ENCODE data around the gene COL6A1. TPM values are rescaled to one million over a fixed set of nuclear protein-coding genes. Genes with fewer than 3 reads are reported as not detected.

Gene COL6A1
- total RNA-seq, 1 experiment from 2014 or later = 33.4 TPM

GRCh38 chr21:46049890-46050667 lies 68.5 kb downstream of the COL6A1 start:
- TF ChIP-seq, protein P1, sequence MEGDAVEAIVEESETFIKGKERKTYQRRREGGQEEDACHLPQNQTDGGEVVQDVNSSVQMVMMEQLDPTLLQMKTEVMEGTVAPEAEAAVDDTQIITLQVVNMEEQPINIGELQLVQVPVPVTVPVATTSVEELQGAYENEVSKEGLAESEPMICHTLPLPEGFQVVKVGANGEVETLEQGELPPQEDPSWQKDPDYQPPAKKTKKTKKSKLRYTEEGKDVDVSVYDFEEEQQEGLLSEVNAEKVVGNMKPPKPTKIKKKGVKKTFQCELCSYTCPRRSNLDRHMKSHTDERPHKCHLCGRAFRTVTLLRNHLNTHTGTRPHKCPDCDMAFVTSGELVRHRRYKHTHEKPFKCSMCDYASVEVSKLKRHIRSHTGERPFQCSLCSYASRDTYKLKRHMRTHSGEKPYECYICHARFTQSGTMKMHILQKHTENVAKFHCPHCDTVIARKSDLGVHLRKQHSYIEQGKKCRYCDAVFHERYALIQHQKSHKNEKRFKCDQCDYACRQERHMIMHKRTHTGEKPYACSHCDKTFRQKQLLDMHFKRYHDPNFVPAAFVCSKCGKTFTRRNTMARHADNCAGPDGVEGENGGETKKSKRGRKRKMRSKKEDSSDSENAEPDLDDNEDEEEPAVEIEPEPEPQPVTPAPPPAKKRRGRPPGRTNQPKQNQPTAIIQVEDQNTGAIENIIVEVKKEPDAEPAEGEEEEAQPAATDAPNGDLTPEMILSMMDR (IDR thresholded peaks at IDR 0.05; ENCODE audit: insufficient read depth in 1 of 2, low read depth in 1 of 2, low read length in 1 of 2, severe bottlenecking in 1 of 2, unreplicated experiment in 1 of 2) = no peak
- Mint-ChIP-seq H3K36me3 (ENCODE audit: insufficient read depth, unreplicated experiment) (no peaks in the 10 kb centered on the region), H3K4me3 (ENCODE audit: unreplicated experiment) (no peak overlapping the region), H3K4me1 (ENCODE audit: low read depth, unreplicated experiment) (no peaks in the 10 kb centered on the region), H3K27ac (ENCODE audit: unreplicated experiment) (no peak overlapping the region), H3K9me3 (ENCODE audit: unreplicated experiment) (no peaks in the 10 kb centered on the region), H3K27me3 (ENCODE audit: insufficient read depth, unreplicated experiment) (no peaks in the 10 kb centered on the region)
- H3K27me3 ChIP-seq (replicated peaks; ENCODE audit: control insufficient read depth, insufficient read depth, low read length) = no peaks in the 10 kb centered on the region
- ChIA-PET CTCF (no interaction called here), POLR2A (no interaction called here)
- intact Hi-C loops (cut with micrococcal nuclease; ENCODE audit: unreplicated experiment) = no loop called here
- no peaks in the 10 kb centered on the region for H3K4me1 ChIP-seq
- no peaks in the 10 kb centered on the region for H3K36me3 ChIP-seq (ENCODE audit: control insufficient read depth, insufficient read depth, low read length)
- H3K4me3 ChIP-seq (ENCODE audit: low read depth, low read length) = no peak overlapping the region
- H3K9me3 ChIP-seq = no peaks in the 10 kb centered on the region
- BruUV-seq (replicated peaks) = no TSS peak
- no peak for DNase-seq

- no TSS peak for BruUV-seq (replicated peaks)
- intact Hi-C loops (cut with micrococcal nuclease; ENCODE audit: unreplicated experiment) = no loop called here
- TF ChIP-seq, protein P1 (IDR thresholded peaks at IDR 0.05; ENCODE audit: insufficient read depth in 1 of 2, low read depth in 1 of 2, low read length in 1 of 2, severe bottlenecking in 1 of 2, unreplicated experiment in 1 of 2) = no peak
- ChIA-PET POLR2A (no interaction called here), CTCF (no interaction called here)
- H3K4me3 Mint-ChIP-seq (ENCODE audit: unreplicated experiment) = no peak overlapping the region
- no peak overlapping the region for H3K27ac Mint-ChIP-seq (ENCODE audit: unreplicated experiment)
- Histone ChIP-seq H3K4me3 (ENCODE audit: low read depth, low read length) (no peak overlapping the region), H3K9me3 (no peaks in the 10 kb centered on the region), H3K4me1 (no peaks in the 10 kb centered on the region), H3K36me3 (ENCODE audit: control insufficient read depth, insufficient read depth, low read length) (no peaks in the 10 kb centered on the region), H3K27me3 (replicated peaks; ENCODE audit: control insufficient read depth, insufficient read depth, low read length) (no peaks in the 10 kb centered on the region)
- H3K9me3 Mint-ChIP-seq (ENCODE audit: unreplicated experiment) = no peaks in the 10 kb centered on the region
- no peak for DNase-seq
- no peaks in the 10 kb centered on the region for H3K27me3 Mint-ChIP-seq (ENCODE audit: insufficient read depth, unreplicated experiment)
- H3K4me1 Mint-ChIP-seq (ENCODE audit: low read depth, unreplicated experiment) = no peaks in the 10 kb centered on the region
- H3K36me3 Mint-ChIP-seq (ENCODE audit: insufficient read depth, unreplicated experiment) = no peaks in the 10 kb centered on the region
These were observed 69.3 kb downstream of the COL6A1 start for GRCh38 chr21:46050668-46051378.

DNA sequence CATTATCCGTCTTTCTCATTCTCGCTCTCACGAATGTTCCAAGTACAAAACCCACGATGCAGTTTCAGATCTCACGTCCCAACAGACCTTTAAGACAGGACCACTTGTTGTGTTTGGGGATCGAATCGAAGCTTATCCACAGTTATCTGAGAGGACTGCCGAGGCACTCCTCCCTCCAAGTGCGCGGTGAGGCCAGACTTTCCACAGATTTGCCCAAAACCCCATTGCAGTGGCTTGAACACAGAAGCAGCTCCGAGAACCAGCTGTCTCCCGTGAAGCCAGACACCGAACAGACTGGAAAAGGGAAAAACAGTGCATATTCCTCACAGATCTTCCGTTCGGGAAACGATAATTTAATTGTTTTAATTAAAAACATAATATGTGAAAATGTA lies 69.8 kb downstream of the COL6A1 start:
- CTCF ChIA-PET = no interaction called here
- H3K4me3 Mint-ChIP-seq (ENCODE audit: unreplicated experiment) = no peak overlapping the region
- no peaks in the 10 kb centered on the region for H3K4me1 Mint-ChIP-seq (ENCODE audit: low read depth, unreplicated experiment)
- no peaks in the 10 kb centered on the region for H3K27me3 ChIP-seq (replicated peaks; ENCODE audit: control insufficient read depth, insufficient read depth, low read length)
- intact Hi-C loops (cut with micrococcal nuclease; ENCODE audit: unreplicated experiment) = no loop called here
- no peaks in the 10 kb centered on the region for H3K9me3 ChIP-seq
- H3K36me3 Mint-ChIP-seq (ENCODE audit: insufficient read depth, unreplicated experiment) = no peaks in the 10 kb centered on the region
- no peaks in the 10 kb centered on the region for H3K9me3 Mint-ChIP-seq (ENCODE audit: unreplicated experiment)
- POLR2A ChIA-PET = no interaction called here
- TF ChIP-seq, protein P1 (IDR thresholded peaks at IDR 0.05; ENCODE audit: insufficient read depth in 1 of 2, low read depth in 1 of 2, low read length in 1 of 2, severe bottlenecking in 1 of 2, unreplicated experiment in 1 of 2) = no peak
- no peaks in the 10 kb centered on the region for H3K36me3 ChIP-seq (ENCODE audit: control insufficient read depth, insufficient read depth, low read length)
- BruUV-seq (replicated peaks) = no TSS peak
- H3K4me1 ChIP-seq = no peaks in the 10 kb centered on the region
- H3K27me3 Mint-ChIP-seq (ENCODE audit: insufficient read depth, unreplicated experiment) = no peaks in the 10 kb centered on the region
- DNase-seq = no peak
- no peak overlapping the region for H3K27ac Mint-ChIP-seq (ENCODE audit: unreplicated experiment)
- no peak overlapping the region for H3K4me3 ChIP-seq (ENCODE audit: low read depth, low read length)

All from Caco-2 (cell line).